Kidney capillary endothelial cell (primary cell): ENCODE measurements around the gene CALD1.
"Not testable (repeated sequence)": the region's sequence is repeated elsewhere in the genome, so short reads cannot be mapped to it uniquely, and the experiment has no call there.

Source experiments
- DNase-seq: peaks from one replicate; pipeline ENCODE4 v3.0.0-alpha.2; 2018; ENCODE audit warnings: low spot score

The CALD1 gene

GRCh38 chr7:134949171-134949570, 169.7 kb downstream of the CALD1 start:
- DNase-seq: no peak

- peak; percentile 48 for DNase-seq
Observed at GRCh38 chr7:134954197-134955082, 175.0 kb downstream of the CALD1 start.

DNA sequence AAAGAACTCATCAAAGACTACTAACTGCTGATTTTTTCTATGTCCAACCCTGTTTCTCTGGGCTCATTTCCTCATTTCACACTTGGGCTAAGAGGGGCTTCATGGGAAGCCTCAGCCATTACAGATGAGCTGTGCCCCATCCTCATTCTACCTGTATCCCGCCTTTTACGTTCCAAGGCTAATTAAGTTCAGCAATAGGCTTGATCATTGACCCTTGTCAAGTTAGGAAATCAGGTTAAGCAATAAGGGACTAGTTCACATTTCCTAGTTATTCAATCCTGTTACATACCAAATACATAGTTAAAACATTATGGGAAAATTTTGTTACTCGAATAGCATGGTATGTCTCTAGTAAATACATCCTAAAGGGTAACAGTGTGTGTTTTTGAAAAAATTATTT, 177.6 kb downstream of the CALD1 start:
- no peak for DNase-seq

- DNase-seq: no peak
Observed at GRCh38 chr7:134959810-134960209, 180.4 kb downstream of the CALD1 start.

DNA sequence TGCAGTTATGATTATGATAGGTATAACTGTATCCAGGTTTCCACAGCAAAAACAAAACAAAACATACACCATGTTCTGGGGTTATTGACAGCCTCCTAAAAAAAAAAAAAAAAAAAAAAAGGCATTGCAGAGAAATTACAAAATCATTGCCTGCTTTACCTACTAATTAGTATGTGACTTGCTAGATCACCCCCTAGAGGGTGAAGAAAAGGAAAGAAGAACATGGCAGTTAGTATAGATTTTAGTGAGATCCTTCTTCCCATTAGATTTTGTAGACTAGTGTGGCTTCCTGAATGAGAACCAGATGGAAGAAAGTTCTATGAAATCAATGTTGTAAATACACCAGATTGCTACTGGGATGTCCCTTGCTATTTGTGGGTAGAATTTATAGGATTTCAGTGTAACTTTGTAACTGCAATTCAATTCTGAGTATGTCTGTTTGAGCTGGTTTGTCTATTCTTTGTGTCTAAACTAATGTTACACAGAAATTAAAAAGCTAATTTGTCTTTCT, 182.9 kb downstream of the CALD1 start:
- no peak for DNase-seq

DNA sequence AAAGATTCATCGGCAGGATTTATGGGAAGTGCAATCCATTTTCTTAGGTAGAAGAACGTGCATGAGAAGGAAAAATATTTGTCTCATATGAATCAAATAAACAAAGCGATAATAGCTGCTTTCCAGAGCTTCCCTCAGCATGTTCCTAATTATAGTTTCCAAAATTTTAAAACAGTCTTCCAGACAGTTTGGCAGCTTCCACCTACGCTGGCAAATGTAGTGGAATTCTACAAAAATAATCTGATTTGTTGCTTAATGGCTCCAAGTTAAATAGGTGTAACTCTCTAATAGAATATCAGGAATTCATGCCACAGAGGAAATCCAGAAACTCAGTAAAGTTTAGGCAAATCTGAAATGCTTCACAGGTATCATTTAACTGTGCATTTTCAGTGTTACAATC, 183.6 kb downstream of the CALD1 start:
- DNase-seq: no peak

GRCh38 chr7:134966691-134967090, 187.3 kb downstream of the CALD1 start:
- no peak for DNase-seq

DNA sequence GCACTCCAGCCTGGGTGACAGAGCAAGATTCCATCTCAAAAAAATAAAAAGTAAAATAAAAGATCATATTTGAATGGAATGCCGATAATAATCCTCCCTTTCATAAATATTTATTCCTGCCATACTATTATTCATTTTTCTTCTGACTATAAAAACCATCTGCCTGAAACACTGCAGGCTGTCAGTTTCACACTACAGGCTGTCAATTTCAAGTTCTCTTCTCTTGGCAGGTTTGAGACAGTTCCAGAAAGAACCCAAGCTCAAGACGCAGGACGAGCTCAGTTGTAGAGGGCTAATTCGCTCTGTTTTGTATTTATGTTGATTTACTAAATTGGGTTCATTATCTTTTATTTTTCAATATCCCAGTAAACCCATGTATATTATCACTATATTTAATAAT, 188.7 kb downstream of the CALD1 start:
- no peak for DNase-seq

- DNase-seq: not testable (repeated sequence)
Observed at GRCh38 chr7:134981645-134982044, 202.2 kb downstream of the CALD1 start.

DNA sequence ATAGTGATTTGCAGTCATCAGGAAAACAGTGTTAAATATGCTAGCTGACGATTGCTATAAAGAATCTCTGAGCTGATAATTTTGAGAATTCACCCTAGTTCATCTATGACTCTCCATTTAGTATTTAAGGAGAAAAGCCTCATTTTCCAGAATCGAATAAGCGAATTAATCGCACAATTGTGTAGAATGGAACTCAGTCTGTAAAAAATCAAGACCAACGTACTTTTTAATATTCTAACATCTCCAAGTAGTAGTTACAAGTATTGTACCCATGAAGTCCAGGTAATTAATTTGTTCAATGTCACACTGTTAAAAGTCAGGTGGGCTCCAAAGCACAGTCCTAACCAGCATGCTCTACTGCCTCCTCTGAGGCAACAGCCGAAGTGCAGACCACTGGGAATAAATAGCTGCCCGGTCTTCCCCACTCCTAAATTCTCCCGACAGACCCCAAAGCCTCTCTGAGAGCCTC, 206.5 kb downstream of the CALD1 start:
- no peak for DNase-seq

GRCh38 chr7:134986363-134987251, 207.2 kb downstream of the CALD1 start, which contains the start of gene AGBL3:
Gene AGBL3, plus strand, starts transcription at chr7:134986508. Its CDS starts 1,426 bp downstream, at chr7:134987934.
- peak; percentile 91 for DNase-seq

- no peak for DNase-seq
Observed at GRCh38 chr7:134988161-134988560, 208.7 kb downstream of the CALD1 start.

- no peak for DNase-seq
Observed at GRCh38 chr7:134991469-134992339, 212.3 kb downstream of the CALD1 start.

- DNase-seq: no peak
Observed at GRCh38 chr7:134992626-134993179, 213.3 kb downstream of the CALD1 start.

DNA sequence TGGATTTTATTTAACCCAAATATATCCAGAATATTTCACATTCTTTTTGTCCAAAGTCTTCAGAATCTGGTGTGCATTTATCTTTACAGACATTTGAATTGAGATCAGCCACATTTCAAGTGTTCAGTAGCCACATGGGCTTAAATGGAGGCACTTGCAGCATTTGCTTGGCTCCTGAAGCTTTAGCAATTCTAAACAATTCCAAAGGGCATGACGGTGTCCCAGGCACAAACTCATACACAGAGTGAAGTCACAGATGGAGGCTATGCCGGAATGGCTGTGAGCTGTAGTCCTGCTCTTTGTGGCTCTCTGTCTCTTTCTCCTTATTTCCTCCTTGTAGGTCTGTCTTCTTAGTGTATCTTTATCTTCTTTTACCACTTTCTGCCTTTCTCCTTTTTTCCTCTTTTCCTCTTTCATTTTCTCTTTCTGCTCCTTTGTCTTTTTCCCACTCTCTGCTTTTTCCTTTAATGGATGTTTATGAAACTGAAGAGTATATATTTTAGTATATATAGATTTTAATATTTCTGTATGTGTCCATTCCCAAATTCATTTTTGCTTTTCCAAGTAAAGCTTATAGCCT, 214.5 kb downstream of the CALD1 start:
- no peak for DNase-seq

- DNase-seq: no peak
Observed at GRCh38 chr7:134995239-134996096, 216.0 kb downstream of the CALD1 start.

DNA sequence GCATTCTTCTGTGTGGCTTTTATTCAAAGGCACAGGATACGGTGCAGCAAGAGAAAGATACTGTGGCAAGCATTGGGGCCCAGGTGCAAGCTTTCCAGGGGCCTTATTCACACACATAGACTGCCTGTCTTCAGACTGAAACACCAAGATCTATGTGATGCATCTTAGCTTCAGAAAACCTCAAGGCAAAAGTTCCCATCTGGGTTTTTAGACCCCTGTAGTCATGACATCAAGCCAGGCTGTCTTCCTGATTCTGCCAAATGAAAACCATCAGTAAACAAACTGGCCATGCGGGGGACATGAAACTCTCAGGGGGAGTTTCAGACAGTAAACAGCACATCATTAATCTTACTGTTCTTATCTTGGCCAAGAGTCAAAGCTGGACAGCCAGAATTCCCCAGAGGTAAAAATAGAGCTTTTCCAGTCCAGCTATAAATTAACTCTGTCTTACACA, 216.7 kb downstream of the CALD1 start:
- DNase-seq: no peak

GRCh38 chr7:134997214-134997885, 217.9 kb downstream of the CALD1 start:
- no peak for DNase-seq

DNA sequence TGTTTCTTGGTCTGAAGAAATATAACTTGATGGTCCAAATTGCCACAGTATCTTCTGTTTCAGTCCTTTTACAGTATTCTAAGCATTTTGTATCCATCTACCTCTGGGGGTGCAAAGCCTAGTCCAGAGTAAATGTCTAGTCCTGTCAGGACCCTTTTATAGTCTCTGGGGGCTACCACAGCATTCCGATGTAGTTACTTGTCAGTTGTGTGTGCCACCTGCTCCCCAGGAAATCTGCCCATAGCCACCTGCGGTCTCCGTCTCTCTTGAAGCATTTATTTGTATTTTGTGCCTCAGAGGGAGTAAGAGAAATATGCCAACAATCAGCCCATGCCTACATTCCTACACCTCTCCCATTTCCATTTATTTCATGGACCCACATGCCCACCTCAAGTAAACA, 219.7 kb downstream of the CALD1 start:
- no peak for DNase-seq
